Gastrocnemius medialis (tissue), 4 donors: ENCODE data around the gene GCK.

ENCODE experiments used
- CTCF ChIP-seq, 5 experiments: fragments of 450-650 bp in 3 of 5; fragments of 200-600 bp in 2 of 5; sonication (generic) in 2 of 5; IDR thresholded peaks in 4 of 5; conservative IDR thresholded peaks in 1 of 5; 1 replicate in 4 of 5; 2 replicates in 1 of 5; pipeline ENCODE4 v1.5.1; 2016 to 2019; ENCODE audit warnings: antibody characterized with exemption in 5 of 5, mild to moderate bottlenecking in 3 of 5, moderate library complexity in 3 of 5
- POLR2A ChIP-seq, 2 donors: fragments of 450-650 bp; IDR thresholded peaks; one replicate each; pipeline ENCODE4 v1.6.1; 2017; ENCODE audit warnings: antibody characterized with exemption in 2 of 2, mild to moderate bottlenecking in 2 of 2, moderate library complexity in 2 of 2

DNA sequence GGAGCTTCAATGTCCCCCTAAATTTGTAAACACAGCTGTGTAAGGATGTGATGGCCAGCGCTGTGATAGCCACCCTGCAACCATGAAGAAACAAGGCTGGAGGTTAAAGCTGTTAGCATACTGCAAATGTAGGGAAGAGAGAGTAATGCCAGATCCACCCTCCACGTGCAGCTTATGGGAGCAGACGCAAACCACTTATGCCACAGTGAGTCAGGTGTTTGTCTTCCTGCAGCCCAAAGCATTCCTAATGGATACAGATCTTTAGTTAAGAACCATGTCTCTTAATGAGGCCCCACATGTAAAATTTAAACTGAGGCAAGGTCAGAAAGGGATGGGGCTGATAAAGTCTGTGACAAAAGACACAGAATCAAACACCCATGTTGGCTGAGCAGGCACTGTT is 34.5 kb downstream of the GCK start:
- TF ChIP-seq CTCF (IDR thresholded peaks at IDR 0.05 in 4 of 5, conservative IDR thresholded peaks at IDR 0.05 in 1 of 5), result no peak
- TF ChIP-seq POLR2A (IDR thresholded peaks at IDR 0.05), result no peak
